Fibroblast of skin of right biceps (primary cell): ENCODE measurements around the gene ABCB8.
A peak's percentile ranks its signal among the peaks of the same experiment; 100 is the strongest.

Experiments
- DNase-seq: peaks from one replicate; pipeline ENCODE4 v3.0.0-alpha.2; 2013

ABCB8 gene

DNA sequence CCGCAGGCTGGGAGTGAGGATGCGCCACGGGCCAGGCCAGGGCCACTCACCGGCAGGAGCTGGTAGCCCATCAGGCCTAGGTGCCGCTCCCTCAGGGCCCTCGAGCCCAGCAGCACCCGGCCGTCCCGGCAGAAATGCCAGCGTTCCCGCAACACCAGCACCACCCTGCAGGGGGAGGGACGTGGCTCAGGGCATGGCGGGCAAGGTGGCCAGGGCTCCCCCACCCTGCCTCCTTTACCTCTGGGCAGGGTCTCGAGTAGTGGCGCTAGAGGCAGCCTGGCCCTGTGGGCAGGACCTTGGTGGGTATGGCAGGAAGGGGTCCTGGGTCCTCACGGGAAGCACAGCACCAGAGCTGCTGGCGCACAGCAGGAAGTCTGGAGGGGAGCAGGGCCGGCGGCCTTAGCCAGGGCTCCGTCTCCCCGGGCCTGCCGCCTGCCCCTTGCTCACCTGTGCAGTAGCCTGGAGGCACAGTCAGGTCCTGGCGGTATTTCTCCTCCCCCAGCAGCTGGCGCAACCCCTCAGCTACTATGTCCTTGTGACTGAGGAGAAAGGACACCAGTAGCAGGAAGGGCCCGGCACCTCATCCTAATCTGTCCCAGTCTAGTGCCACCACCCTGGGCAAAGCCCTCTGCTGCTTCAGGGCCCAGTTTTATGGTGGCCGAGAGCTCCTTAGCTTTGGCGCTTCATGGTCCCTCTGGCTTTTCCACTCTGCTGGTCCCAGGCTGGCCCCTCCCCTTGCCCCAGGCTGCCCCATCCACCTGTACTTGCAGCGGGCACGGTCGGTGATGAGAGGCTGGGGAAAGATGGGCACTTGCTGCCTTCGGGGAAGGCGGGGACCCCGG, 48.8 kb downstream of the ABCB8 start:
- DNase-seq, result no peak

GRCh38 chr7:151077705-151078232, 49.5 kb downstream of the ABCB8 start:
- no peak for DNase-seq

- DNase-seq, result peak; percentile 64
These were observed 50.2 kb downstream of the ABCB8 start for GRCh38 chr7:151078233-151079040.

DNA sequence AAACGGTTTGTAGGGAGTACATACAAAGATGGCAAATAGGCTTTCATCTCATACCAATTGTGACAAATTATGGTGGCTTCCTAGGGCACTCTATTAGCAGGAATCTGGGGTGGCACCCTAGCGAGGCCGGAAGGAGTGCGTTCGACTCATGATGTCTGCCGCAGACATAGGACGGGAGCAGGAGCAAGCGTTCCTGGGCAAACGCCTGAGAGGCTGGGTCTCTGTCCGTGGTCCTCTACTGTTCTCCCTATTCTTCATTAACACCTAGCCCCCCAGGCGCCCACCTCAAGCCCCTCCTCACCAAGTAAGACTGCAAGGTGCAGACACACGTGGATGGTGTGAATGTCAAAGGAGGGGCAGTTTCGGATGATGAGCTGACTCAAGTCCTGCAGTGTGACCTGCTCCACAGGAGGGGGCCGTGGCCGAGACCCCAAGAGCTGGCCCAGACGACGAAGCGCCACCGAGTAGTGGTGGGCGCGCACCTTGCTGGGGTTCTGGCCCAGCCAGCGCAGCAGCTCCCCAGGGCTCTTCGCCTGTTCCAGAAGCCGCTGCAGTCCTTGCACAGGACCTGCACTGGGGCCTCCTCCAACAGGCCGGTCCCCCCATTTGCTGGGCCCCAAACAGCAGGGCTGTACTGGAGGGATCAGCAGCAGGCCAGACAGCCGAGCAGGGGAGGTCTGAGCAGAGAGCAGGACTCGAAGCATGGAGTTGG, 51.1 kb downstream of the ABCB8 start:
- no peak for DNase-seq

- no peak for DNase-seq
These were observed 51.8 kb downstream of the ABCB8 start for GRCh38 chr7:151080067-151080521.

GRCh38 chr7:151080522-151081169, 52.4 kb downstream of the ABCB8 start, which contains the start of gene FASTK:
Gene FASTK (minus strand): TSS chr7:151080809. CDS start chr7:151080766, 43 bp downstream.
- DNase-seq, result peak; percentile 92

DNA sequence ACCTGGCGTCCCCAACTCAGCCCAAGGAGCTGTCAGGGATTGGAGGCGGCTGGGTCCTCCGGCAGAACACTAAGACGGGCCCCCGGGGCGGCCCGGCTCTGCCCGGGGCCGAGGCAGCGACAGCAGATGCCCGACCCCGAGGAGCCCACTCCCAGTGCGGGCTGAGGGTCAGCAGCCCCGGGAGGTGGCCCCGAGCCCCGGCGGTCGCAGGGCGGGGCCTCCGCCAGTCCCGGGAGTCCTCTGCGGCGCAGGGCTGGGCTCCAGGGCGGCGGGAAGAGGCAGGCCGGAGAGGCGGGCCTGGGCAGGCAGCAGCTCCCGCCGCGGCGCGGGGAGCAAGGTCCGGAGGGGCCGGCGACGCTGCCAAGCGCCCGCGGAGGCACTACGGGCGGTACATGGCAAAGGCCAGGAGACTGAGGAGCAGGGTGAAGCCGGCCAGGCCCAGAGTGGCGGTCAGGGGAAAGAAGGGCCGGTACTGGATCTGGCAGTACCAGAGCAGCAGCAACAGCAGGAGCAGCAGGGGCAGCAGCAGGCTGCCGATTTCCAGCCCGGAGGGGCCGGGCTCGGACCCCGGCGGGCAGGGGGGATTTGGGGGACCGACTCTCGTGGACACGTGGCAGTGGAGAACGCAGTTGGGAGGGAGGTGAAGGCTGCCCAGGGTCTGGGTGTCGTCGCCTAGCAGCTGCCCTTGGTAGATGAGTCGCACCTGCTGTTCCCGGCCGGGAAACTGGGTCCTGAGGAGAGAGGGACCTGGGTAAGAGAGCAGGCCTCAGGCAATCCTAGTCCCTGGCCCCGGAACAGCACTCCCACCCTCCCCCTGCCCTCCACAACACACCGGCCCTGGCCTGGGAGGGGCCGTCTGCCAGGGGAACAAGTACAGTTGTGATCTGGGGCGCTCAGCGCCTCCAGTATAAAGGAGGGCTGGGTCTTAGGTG, 53.2 kb downstream of the ABCB8 start:
- no peak for DNase-seq

- no peak for DNase-seq
These were observed 54.2 kb downstream of the ABCB8 start for GRCh38 chr7:151082141-151083070.

- DNase-seq, result peak; percentile 62
These were observed 55.0 kb downstream of the ABCB8 start, which contains the start of gene TMUB1 for GRCh38 chr7:151083071-151083823. Gene TMUB1 (minus strand): TSS chr7:151083493. CDS start chr7:151082563, 930 bp downstream.

DNA sequence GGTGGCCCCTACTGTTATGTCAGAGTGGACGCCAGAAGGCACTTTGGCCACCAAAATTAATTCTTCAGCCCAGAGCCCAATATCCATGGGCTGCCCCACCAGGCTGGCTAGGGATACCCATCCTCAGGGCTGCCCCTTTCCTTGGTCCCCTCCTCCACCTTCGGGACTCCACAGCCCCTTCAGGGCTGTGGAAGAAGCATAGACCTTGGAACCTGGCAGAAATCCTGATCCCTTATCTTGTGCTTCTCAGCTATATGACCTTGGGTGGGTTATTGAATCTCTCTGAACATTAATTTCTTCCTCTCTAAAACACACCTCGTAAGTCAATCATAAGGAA, 55.5 kb downstream of the ABCB8 start:
- DNase-seq, result no peak

GRCh38 chr7:151085329-151085690, 57.1 kb downstream of the ABCB8 start:
- no peak for DNase-seq

- peak; percentile 77 for DNase-seq
These were observed 57.7 kb downstream of the ABCB8 start, which contains the start of gene AGAP3 for GRCh38 chr7:151085691-151086620. Gene AGAP3 (plus strand): TSS chr7:151086475. CDS start chr7:151086742, 267 bp downstream.

- peak; percentile 37 for DNase-seq
These were observed 58.6 kb downstream of the ABCB8 start for GRCh38 chr7:151086802-151087244.

GRCh38 chr7:151087245-151088018, 59.2 kb downstream of the ABCB8 start:
- peak; percentile 59 for DNase-seq

- peak; percentile 58 for DNase-seq
These were observed 60.0 kb downstream of the ABCB8 start for GRCh38 chr7:151088019-151088855.
